Activated CD4-positive, alpha-beta T cell treated with anti-CD3 and anti-CD28 coated beads for 24 hours (primary cell): ENCODE measurements around the gene SLC6A9.

ENCODE experiments used
- DNase-seq, 2 donors: peaks; one replicate each; pipeline ENCODE4 v3.0.0-alpha.2; 2020; ENCODE audit warnings: low read depth in 2 of 2

The SLC6A9 gene

DNA sequence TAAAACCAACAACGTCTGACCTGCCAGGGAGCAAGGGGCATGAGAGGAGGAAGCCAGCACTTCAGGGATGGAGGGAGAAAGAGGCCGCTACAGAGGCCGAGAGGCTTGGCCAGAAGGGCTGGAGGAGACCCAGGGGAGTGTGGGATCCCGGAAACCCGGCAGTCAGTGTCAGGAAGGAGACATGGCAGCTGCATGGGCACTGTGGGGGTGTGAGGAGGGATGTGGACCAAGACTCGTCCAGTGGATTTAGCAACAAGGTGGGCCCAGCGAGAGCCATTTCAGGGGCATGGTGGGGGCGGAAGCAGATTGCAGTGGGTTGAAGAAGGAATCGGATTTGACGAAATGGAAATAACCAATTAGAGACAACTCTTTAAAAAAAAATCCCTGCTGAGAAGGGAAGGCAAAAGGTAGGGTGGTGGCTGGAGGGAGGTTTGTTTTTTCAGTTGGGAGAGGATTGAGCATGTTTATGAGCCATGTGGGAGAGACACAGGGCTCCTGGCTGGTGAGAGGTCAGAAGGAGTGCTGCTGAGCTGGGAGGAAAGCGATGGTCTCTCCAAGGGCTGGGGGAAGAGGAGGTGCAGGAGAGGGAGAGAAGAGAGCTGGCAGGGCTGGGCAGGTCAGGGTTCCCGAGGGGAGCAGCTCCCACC is 47.9 kb downstream of the SLC6A9 start:
- DNase-seq = no peak

DNA sequence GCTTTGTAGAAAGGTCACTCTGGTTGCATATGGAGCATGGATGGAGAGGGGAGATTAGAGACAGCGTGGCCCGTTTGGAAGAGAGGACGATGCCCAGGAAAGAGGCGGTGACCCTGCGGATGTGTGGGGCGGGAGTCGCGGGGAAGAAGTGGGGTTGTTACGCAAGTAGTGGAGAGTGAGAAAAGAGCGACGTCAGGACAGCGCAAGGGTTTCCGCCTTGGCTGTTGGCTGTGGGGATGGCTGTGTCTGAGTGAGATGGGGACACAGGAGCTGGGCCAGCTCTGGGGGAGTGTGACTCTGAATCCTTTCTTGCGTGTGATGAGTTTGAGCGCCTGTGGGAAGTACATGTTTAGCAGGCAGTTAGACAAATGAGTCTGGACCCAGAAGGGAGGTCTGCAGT is 48.5 kb downstream of the SLC6A9 start:
- DNase-seq = no peak

DNA sequence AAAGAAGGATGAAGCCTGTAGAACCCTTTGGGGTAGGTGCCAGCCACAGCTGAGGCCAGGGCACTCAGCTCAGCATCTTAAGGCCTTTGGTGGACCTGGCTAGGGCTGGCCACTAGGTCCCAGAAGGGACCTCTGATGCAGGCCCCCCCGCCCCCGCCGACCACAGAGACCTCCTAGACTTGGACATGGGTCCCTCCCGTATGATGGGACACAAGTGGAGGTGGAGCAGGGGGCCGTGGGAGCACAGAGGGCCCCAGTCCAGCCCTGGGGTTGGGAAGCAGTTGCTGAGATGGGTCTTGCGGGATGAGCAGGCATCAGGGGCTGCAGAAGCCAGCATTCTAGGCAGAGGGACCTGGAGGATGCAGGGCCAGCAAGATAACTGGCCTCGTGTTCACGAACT is 49.0 kb downstream of the SLC6A9 start:
- no peak for DNase-seq

DNA sequence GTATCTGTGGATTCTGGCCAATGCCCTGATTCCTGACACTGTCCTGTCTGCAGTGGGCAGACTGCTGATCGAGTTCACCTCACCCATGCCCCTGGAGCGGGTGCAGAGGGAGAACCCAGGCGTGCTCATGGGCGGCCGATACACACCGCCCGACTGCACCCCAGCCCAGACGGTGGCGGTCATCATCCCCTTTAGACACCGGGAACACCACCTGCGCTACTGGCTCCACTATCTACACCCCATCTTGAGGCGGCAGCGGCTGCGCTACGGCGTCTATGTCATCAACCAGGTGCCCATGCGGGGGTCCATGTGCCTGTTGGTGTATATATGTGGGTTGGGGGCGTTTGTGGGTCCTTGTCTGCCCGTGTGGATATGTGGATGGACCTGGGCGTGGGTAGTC is 49.6 kb downstream of the SLC6A9 start:
- DNase-seq = no peak

DNA sequence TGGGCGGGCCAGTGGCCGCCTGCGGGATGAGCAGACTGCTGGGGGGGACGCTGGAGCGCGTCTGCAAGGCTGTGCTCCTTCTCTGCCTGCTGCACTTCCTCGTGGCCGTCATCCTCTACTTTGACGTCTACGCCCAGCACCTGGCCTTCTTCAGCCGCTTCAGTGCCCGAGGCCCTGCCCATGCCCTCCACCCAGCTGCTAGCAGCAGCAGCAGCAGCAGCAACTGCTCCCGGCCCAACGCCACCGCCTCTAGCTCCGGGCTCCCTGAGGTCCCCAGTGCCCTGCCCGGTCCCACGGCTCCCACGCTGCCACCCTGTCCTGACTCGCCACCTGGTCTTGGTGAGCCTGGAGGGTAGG is 50.1 kb downstream of the SLC6A9 start:
- DNase-seq = no peak

DNA sequence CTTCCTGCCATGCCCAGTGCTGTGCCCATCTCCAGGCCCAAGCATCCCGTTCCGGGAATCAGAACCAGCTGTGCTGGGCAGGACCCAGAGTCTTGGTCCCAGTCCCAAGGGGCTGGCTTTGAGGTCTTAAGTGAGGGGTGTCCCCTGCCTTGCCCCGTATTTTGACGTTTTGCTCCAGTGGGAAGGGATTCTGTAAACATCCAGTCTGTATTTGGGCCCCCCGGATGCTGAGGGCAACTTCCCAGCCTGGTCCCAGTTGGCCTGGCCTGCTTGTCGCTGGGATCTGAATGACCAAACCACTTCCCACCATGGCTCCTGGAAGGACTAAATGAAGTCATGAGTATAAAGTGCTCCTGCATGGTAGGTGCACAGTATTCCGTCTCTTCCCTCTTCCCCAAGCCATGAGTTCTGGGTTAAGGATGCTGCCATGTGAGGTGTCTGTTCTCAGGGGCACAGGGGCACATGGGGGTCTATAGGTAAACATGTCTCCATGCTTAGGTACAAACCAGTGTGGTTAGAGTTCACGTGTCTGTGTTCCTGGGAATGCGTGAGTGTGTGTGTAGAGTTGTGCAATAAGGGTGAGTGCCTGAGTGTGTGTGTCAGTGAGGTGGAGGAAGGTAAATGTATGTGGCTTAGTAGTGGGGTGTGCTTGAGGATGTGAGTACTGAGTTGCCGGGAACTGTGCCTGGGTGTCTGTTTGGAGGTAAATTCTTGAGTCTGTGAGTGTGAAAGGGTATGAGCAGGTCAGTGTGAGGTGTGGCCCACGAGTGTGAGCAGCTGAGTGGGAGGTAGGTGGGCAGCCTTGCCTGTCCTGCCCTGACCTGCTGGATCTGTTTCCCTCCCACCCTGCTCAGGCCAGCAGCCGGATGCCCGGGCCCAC is 50.8 kb downstream of the SLC6A9 start:
- no peak for DNase-seq

DNA sequence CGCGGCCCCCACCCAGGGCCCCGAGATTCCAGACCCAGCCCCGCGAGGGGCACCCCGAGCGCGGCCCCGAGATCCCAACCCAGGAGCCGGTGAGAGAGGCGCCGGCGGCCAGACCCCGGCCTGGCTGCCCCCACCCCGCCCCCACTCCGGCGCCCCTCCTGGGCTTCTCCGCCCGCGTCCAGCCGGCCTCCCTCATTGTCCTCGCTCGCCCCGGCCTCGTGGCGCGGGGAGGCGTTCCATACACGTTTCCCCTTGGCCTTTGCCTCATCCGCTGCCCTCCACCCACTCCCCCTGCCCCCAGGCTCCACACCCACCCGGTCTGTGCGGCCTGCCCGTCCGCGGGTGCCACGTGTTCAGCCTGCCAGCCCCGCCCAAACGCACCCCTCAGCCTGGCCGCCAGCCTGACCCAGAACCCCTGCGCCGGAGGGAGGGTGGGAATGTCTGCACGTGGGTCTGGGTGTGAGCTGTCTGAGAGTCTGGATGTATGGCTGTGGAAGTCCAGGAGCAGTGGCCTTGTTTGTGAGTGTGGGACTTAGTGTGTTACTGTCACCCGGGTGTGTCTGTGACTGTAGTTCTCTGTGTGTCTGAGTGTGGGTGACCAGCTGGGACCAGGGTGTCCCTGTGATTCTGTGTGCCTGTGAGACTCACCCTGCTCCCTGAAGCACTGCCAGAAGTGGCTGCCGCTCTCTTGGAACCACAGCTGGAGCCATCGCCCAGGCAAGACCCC is 51.6 kb downstream of the SLC6A9 start:
- DNase-seq = no peak

DNA sequence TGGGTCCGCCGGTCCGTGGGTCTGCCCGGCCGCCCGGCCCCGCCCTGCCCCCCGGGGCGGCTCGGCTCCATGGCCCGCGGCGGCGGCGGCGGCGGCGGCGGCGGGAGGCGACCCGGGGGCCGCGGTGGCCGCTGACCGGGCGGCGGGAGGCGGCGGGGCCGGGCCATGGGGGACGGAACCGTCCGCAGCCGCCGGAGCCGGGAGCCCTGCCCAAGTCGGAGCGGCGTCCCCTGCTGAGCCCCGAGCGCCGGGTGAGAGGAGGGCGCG is 52.1 kb downstream of the SLC6A9 start:
- DNase-seq = no peak

DNA sequence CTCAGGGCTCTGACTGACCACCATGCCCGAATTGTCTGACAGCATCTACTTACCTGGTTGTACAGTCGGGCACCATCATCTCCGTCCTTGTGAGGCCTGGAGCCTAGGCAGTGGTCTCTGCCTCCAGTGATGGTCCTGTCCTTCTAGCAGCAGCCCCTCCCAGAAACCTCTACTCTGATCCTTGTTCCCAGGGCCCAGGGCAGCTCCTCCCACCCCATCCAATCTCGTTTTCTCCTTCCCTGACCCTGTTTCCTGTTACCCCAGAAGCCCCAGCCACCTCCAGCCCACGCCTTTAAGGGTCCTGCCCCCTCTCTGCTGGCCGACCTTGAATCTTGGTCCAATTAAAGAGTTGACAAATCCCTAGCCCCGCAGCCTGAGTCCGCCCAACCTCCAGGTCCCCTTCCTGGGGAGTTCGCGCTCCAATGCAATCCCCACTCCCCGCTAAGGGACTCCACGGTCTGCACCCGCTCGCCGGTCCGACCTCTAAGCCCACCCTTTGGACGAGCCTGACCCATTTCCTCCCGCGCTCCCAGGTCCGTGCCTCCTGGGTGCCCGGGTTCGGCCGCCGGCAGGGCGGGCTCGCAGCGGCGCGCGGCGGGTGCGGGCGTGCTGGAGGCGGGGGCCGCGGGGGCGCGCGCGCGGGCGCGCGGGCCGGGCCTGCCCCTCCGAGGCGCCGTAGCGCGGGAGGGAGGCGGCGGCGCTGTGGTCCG is 52.6 kb downstream of the SLC6A9 start, which contains the start of gene B4GALT2:
Gene B4GALT2 (plus strand): TSS at position 660 of the 710 bp plus-strand sequence. CDS start 1,951 bp downstream, outside the sequence.
- peak in 1 of 2 donors; percentile 25 for DNase-seq

DNA sequence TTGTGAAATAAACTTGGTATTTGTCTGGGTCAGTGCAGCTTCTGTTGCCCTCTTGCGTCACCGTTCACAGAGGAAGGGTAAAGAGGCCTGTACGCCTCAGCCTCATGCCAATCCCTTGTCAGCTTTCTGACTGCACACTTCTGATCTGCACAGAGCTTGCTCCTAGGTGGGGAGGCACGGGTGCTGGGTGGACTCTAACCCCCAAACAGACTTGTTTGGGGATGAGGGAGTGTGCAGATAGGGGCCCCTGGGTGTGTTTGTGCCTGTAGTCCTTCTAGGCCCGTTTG is 53.1 kb downstream of the SLC6A9 start:
- DNase-seq = no peak

DNA sequence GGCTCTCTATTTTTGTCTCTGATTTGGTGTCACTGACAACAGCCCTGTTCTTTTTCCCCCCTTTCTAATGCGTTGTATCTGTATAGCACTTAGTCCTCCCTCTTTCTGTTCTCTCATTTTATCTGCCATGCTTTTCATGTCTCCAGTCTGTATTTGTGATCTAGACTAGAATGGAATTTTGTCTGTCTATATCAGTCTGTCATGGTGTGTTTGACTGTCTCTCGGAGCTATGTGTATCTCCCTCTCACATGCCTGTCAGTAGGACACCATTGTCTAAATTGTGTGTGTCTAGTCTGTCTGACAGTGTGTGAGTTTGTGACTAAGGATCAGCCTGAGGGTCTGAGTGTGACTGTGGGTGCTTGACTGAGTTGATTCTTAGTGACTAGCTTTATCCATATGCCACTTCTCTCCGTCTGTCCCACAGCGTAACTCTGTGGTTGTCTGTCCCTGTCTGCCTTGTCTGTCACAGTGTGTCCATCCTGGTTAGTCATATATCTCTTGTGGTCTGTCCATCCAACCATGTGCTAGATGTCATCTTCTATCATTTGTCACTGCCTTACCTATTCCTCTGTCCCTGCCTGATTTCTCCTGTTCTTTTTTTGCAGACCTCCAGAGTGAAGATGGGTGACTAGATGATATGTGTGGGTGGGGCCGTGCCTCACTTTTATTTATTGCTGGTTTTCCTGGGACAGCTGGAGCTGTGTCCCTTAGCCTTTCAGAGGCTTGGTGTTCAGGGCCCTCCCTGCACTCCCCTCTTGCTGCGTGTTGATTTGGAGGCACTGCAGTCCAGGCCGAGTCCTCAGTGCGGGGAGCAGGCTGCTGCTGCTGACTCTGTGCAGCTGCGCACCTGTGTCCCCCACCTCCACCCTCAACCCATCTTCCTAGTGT is 53.6 kb downstream of the SLC6A9 start:
- DNase-seq = no peak

DNA sequence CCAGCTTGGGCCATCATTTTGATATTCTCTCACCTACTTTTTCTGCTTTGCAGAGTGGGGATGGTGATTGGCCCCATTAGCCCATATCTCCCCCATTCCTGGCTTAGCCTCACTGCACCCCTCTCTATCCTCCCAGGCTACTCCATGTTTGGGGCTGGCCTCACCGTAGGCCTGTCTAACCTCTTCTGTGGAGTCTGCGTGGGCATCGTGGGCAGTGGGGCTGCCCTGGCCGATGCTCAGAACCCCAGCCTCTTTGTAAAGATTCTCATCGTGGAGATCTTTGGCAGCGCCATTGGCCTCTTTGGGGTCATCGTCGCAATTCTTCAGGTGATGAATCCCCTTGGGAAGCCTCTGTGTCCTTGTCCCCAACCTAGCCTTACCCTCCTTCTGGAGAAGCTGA is 54.4 kb downstream of the SLC6A9 start:
- DNase-seq = no peak

DNA sequence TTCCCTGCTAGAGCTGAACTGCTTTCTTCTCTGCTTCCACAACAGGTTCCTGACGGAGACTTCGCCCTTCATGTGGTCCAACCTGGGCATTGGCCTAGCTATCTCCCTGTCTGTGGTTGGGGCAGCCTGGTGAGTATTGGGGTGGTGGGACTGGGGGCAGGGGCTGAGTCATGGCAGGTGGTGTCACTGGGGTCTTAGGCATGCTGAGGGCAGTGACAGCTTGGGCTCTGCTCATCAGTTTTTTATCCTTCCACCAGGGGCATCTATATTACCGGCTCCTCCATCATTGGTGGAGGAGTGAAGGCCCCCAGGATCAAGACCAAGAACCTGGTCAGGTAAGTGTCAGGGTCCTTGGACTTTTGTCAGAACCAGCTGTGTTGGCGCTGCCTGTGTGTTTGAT is 55.2 kb downstream of the SLC6A9 start:
- DNase-seq = no peak

DNA sequence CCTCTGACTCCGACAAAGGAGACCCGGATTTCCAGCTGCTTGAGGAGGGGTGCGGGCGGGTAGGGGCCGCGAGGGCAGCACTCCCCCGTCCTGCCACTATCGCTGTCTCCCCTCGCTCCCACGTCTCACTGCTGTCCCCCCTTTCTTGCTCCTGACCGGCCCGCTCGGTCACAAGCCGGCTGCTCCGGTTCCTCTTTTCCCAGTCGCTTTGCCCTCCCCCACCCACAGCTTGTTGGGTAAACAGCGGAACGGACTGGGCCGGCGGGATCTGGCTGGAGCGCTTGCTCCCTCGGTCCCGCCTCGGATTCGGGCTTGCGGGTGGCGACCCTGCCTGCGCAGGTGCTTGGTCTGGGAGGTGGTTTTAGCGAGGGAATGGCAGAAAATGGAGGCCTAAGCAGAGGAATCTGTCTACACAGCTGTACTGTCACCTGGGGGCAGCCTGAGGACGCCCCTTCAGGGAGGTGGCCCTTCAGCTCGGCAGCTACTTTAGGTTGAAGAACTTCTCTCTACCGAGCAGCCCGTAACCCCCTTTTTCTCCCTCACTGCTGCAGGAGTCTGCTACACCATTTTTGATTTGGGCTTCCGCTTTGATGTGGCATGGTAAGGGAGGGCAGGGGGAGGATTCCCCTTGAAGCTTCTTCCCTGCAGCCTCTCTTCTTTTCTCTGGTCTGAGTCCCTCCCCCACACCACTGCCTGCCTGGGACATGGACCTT is 55.9 kb downstream of the SLC6A9 start:
- no peak for DNase-seq

DNA sequence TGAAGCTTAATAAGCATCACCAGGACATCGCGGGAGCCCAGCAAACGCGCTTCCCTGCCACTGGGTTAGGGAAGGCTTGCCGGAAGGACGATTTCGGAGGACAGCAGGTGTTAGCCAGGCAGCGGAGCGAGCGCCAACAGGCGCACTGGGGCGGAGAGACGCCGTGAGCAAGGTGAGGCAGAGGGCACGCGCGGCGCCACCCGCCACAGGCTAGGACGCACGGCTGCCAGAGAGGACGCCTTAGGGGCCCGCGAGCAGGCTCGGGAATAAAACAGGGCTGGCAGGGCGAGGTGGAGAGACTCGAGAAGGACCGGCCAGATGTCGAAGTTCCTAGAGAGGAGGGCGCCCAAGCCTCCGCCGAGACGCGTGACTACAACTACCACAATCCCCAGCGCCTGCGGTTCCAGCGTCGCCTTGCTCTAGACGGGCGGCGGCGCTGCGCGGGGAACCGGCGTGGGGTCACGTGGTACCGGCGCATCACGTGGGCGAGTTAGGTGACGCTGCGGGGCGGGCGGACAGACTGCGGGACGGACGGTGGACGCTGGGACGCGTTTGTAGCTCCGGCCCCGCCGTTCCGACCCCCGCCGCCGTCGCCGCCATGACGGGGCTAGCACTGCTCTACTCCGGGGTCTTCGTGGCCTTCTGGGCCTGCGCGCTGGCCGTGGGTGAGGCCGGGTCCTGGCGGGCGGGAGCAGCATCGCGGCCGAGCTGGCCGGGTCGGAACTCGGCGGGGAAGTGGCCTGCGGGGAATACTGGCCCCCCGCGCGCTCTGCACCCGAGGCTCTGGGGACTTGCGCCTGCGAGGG is 56.6 kb downstream of the SLC6A9 start, which contains the start of gene ATP6V0B:
Gene ATP6V0B (plus strand): TSS at position 518 of the 806 bp plus-strand sequence. CDS start 81 bp downstream, at position 599.
- peak; percentile 92 to 97 for DNase-seq

DNA sequence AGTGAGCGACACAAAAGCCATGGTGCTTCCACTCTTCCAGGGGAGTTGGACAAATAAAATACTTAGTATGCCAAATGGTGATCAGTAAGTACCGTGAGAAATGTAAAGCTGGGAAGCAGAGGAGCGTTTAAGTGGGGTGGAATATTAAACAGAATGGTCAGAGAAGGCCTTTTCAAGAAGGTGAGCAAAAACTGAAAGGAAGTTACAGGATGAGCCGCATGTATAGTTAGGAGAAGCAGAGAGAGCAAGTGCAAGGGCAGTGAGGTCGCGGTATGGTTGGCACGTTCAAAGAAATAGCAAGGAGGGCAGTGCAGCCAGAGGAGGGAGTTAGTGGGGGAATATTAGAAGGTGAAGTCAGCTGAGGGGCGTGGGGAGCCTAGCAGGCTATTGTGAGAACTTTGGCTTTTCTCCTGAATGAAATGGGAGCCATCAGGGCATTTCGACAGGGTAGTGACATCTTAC is 57.2 kb downstream of the SLC6A9 start:
- DNase-seq = no peak

DNA sequence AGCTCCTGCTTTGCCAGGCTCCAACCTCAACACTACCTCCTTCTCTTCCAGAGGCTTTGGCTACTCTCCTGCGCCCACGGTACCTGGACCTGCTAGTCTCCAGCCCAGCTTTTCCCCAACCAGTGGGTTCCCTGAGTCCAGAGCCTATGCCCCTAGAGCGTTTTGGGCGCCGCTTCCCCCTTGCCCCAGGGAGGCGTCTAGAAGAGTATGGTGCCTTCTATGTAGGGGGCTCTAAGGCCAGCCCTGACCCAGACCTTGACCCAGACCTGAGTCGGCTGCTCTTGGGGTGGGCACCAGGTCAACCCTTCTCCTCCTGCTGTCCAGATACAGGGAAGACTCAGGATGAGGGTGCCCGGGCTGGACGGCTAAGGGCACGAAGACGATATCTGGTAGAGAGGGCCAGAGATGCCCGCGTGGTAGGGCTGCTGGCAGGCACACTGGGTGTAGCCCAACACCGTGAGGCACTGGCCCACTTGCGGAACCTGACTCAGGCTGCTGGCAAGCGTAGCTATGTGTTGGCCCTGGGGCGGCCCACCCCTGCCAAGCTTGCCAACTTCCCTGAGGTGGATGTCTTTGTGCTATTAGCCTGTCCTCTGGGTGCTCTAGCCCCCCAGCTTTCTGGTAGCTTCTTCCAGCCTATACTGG is 59.8 kb downstream of the SLC6A9 start:
- DNase-seq = no peak

DNA sequence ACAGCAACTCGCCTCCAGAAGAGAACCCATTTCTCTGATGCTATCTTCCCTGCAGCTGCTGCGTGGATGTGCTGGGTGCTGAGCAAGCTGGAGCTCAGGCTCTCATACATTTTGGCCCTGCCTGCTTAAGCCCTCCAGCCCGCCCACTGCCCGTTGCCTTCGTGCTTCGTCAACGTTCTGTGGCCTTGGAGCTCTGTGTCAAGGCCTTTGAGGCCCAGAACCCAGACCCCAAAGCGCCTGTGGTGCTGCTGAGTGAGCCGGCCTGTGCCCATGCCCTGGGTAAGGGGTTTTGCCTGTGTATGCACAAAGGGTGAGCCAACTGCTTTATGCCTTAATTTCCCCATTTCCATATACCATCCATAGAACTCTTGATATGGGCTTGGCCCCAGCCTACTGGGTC is 60.4 kb downstream of the SLC6A9 start:
- DNase-seq = no peak

DNA sequence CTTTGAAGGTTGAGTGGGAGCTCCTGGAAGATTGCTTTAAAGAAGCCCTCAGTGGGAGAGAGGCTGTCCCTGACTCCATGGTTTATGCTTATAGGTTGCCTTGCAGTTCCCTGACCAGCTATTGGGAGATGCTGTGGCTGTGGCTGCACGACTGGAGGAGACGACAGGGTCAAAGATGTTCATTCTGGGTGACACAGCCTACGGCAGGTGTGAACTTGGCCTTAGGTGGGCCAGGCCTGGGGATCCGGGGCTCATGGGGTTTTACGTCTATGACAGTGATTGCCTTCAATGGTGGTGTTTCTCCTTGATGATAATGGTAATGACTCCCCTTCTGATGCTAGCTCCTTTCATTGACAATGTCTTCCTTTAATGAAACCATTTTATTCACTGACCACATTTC is 60.8 kb downstream of the SLC6A9 start:
- no peak for DNase-seq
